Activated CD8-positive, alpha-beta T cell treated with anti-CD3 and anti-CD28 coated beads for 36 hours (primary cell): ENCODE measurements around the gene KLRF1. TPM values are rescaled to one million over a fixed set of nuclear protein-coding genes. Genes with fewer than 3 reads are reported as not detected.
"Not testable (repeated sequence)": the region's sequence is repeated elsewhere in the genome, so short reads cannot be mapped to it uniquely, and the experiment has no call there.

Experiments used
- ATAC-seq: fragments of 200-7000 bp; cut with Tn5 transposase; one replicate; pipeline ENCODE4 v1.10.0; 2021; ENCODE audit warnings: mild to moderate bottlenecking, moderate library complexity
- CTCF ChIA-PET: fragments of 350-600 bp; sonication (Branson Sonifier 250); formaldehyde crosslinking; loops from one replicate; lab custom pipeline; 2021; ENCODE audit warnings: antibody characterized with exemption; lab: Charles Lee
- POLR2A ChIA-PET: fragments of 350-600 bp; sonication (Branson Sonifier 250); formaldehyde crosslinking; loops from one replicate; lab custom pipeline; 2021; ENCODE audit warnings: antibody characterized with exemption; lab: Charles Lee
- DNase-seq: peaks from one replicate; pipeline ENCODE4 v3.0.0-alpha.2; 2020
- H3K27ac Mint-ChIP-seq: one replicate; pipeline ENCODE4 v1.8.0; 2021; ENCODE audit warnings: mild to moderate bottlenecking, mixed read lengths
- H3K27me3 Mint-ChIP-seq: one replicate; pipeline ENCODE4 v1.8.0; 2021; ENCODE audit warnings: mixed read lengths
- H3K36me3 Mint-ChIP-seq: one replicate; pipeline ENCODE4 v1.8.0; 2021; ENCODE audit warnings: low read depth, mixed read lengths
- H3K4me1 Mint-ChIP-seq: one replicate; pipeline ENCODE4 v1.8.0; 2021; ENCODE audit warnings: low read depth, mixed read lengths
- H3K4me3 Mint-ChIP-seq: one replicate; pipeline ENCODE4 v1.8.0; 2021; ENCODE audit warnings: mild to moderate bottlenecking, moderate library complexity, mixed read lengths
- H3K9me3 Mint-ChIP-seq: one replicate; pipeline ENCODE4 v1.8.0; 2021; ENCODE audit warnings: mixed read lengths
- intact Hi-C: fragments of 100-400 bp; cut with micrococcal nuclease; formaldehyde crosslinking; loops from one replicate; pipeline ENCODE4 v1.10.0; 2022
- total RNA-seq, 2 experiments: library from RNA; stranded (reverse); gene quantifications; one replicate each; pipeline ENCODE4 v1.2.3, GENCODE V29; 2021
- TF ChIP-seq, protein P1 (sequence below): fragments of 200-600 bp; IDR thresholded peaks from one replicate; pipeline ENCODE4 v1.8.0; 2022; ENCODE audit warnings: antibody characterized with exemption, mild to moderate bottlenecking

The KLRF1 gene
- total RNA-seq, 2 experiments from 2014 or later = not detected

DNA sequence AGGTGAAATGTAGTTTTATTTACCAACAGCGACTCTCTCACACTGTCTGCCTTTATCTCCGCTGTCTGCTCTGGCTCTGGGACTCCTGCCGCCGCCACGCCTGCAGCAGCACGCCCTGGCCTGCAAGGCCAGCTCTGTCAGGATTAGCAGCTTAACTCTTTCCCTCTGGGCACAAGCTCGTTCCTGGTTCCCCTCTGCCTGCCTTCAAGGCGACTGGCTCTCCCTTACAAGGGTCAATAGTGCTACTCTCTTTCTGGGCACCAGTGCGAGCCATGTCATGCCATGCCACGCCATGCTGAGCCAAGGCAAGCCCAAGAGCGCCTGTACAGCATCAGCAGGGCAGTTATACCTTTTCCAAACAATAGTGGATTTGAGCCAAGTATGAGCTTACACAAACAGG is 45.5 kb downstream of the KLRF1 start:
- CTCF ChIA-PET = interaction anchor here (0.7 to 3.6 kb wide), 9 partner anchors 18 to 239 kb away, joined by 3 to 20 read pairs (median 7); no protein-coding TSS in a partner anchor
- TF ChIP-seq, protein P1, sequence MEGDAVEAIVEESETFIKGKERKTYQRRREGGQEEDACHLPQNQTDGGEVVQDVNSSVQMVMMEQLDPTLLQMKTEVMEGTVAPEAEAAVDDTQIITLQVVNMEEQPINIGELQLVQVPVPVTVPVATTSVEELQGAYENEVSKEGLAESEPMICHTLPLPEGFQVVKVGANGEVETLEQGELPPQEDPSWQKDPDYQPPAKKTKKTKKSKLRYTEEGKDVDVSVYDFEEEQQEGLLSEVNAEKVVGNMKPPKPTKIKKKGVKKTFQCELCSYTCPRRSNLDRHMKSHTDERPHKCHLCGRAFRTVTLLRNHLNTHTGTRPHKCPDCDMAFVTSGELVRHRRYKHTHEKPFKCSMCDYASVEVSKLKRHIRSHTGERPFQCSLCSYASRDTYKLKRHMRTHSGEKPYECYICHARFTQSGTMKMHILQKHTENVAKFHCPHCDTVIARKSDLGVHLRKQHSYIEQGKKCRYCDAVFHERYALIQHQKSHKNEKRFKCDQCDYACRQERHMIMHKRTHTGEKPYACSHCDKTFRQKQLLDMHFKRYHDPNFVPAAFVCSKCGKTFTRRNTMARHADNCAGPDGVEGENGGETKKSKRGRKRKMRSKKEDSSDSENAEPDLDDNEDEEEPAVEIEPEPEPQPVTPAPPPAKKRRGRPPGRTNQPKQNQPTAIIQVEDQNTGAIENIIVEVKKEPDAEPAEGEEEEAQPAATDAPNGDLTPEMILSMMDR = no peak
- POLR2A ChIA-PET = interaction anchor here (1.3 to 1.4 kb wide), 4 partner anchors 15 to 118 kb away, joined by 3 to 4 read pairs (median 4); no protein-coding TSS in a partner anchor
- intact Hi-C loops = no loop called here
- no peaks in the 10 kb centered on the region for H3K27me3 Mint-ChIP-seq
- peaks cover 20% of the 10 kb centered on the region for H3K4me1 Mint-ChIP-seq
- ATAC-seq = no peak
- peaks cover 1% of the 10 kb centered on the region for H3K36me3 Mint-ChIP-seq
- DNase-seq = no peak
- no peak overlapping the region for H3K4me3 Mint-ChIP-seq
- H3K9me3 Mint-ChIP-seq = no peaks in the 10 kb centered on the region
- H3K27ac Mint-ChIP-seq = no peak overlapping the region

DNA sequence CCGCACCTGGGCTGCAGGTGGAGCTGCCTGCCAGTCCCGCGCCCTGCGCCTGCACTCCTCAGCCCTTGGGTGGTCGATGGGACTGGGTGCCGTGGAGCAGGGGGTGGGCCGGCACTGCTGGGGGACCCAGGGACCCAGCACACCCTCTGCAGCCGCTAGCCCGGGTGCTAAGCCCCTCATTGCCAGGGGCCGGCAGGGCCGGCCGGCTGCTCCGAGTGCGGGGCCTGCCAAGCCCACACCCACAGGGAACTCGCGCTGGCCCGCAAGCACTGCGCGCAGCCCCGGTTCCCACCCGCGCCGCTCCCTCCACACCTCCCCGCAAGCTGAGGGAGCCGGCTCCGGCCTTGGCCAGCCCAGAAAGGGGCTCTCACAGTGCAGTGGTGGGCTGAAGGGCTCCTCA is 48.8 kb downstream of the KLRF1 start:
- CTCF ChIA-PET = interaction anchor here (1.5 kb wide), 1 partner anchor 13 kb away, joined by 3 read pairs; no protein-coding TSS in a partner anchor
- H3K36me3 Mint-ChIP-seq, H3K27me3 Mint-ChIP-seq, DNase-seq, H3K4me3 Mint-ChIP-seq, POLR2A ChIA-PET, H3K27ac Mint-ChIP-seq, ATAC-seq, intact Hi-C loops, H3K9me3 Mint-ChIP-seq: not testable (repeated sequence)
- peaks cover 23% of the 10 kb centered on the region for H3K4me1 Mint-ChIP-seq

DNA sequence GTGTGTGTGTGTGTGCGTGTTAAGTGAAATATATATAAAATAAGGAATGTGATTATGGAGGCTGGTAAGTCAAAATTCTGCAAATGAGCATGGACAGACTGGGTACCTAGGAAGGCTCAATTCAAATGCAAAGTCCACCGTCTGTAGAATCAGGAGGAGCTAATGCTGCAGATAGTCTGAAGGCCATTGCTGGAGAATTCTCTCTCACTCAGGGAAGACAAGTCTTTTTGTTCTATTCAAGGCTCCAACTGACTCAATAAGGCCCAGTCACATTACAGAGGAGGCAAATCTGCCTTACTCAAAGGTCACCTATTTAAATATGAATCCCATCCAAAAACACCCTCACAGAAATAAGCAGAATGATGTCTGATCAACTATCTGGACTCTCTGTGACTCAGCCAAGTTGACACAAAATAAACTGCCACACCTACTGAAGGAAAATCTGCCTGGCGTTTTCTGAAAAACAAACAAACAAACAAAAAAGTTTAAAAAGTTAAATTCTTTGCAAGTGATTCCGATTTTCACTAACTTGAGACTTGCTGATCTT is 53.3 kb downstream of the KLRF1 start:
- ATAC-seq (no peak), DNase-seq (no peak)
- Mint-ChIP-seq H3K36me3 (no peaks in the 10 kb centered on the region), H3K4me3 (no peak overlapping the region), H3K27ac (no peak overlapping the region), H3K27me3 (no peaks in the 10 kb centered on the region), H3K4me1 (peaks cover 13% of the 10 kb centered on the region), H3K9me3 (no peaks in the 10 kb centered on the region)
- intact Hi-C loops = no loop called here
- TF ChIP-seq, protein P1 = no peak
- ChIA-PET POLR2A (no interaction called here), CTCF (interaction anchor here (0.8 kb wide), 1 partner anchor 42 kb away, joined by 4 read pairs; no protein-coding TSS in a partner anchor)

DNA sequence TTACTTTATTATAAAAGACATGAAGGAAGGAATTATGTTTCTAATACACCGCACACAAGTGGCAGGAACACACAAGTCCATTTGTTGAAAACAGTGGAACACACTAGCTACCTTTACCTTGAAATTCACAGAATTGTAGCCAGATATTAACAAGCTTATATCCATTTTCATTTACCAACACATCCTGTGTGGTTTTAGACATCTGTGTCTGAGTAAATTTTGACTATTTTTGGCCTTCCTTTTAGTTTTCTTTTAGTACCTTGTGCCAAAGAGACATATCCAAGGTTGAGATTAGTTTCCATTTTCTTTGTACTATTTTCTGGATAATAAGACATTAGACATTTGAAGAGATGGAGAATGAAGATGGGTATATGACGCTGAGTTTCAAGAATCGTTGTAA is 54.0 kb downstream of the KLRF1 start, which contains the start of gene KLRF2:
Gene KLRF2 (plus strand): TSS at position 244 of the 400 bp plus-strand sequence. CDS start 107 bp downstream, at position 351.
- H3K4me3 Mint-ChIP-seq = no peak within 1 kb of the TSS
- TF ChIP-seq, protein P1 = no peak
- ATAC-seq (no peak), DNase-seq (no peak)
- no peaks in the 10 kb centered on the region for H3K36me3 Mint-ChIP-seq
- H3K27ac Mint-ChIP-seq = no peak within 1 kb of the TSS
- H3K27me3 Mint-ChIP-seq = no peaks in the 10 kb centered on the region
- no peaks in the 10 kb centered on the region for H3K9me3 Mint-ChIP-seq
- POLR2A ChIA-PET = no interaction called here
- CTCF ChIA-PET = no interaction called here
- peaks cover 13% of the 10 kb centered on the region for H3K4me1 Mint-ChIP-seq
- intact Hi-C loops = no loop called here

DNA sequence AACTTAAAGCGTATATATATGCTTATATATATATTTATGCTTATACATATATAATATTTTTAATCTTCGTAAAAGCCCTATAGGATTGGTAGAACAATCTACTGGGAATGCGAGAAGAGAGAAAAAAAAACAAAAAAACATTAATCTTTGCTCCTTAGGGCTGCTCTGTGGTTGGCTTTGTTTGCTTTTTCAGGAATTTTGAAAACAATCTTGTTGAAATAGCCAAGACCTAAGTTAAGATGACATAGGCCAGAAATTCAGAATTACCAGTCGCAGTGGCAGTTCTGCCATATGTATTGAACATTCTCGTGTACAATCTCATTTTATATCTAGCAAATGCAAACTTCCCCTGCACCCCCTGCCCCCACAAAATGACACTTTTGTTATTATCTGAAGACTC is 54.7 kb downstream of the KLRF1 start:
- H3K36me3 Mint-ChIP-seq = no peaks in the 10 kb centered on the region
- CTCF ChIA-PET = no interaction called here

More for the DNA sequence above, 54.7 kb downstream of the KLRF1 start:
- intact Hi-C loops = no loop called here
- Mint-ChIP-seq H3K4me1 (peaks cover 13% of the 10 kb centered on the region), H3K9me3 (no peaks in the 10 kb centered on the region), H3K27me3 (no peaks in the 10 kb centered on the region), H3K4me3 (no peak overlapping the region), H3K27ac (no peak overlapping the region)
- TF ChIP-seq, protein P1 = no peak
- POLR2A ChIA-PET = no interaction called here
- ATAC-seq = no peak
- no peak for DNase-seq
